GM13976 (cell line): ENCODE data around the gene RHOF.

Experiments used
- DNase-seq: peaks from one replicate; pipeline ENCODE4 v3.0.0; 2012; ENCODE audit warnings: low spot score
- CTCF ChIP-seq: IDR thresholded peaks from 2 replicates; pipeline ENCODE4 v1.5.1; 2012; ENCODE audit warnings: borderline replicate concordance, mild to moderate bottlenecking; ENCODE audit not compliant: insufficient read depth; ENCODE audit errors: extremely low read depth, missing control alignments, control extremely low read depth
- in situ Hi-C: fragments of 300-500 bp; cut with MboI; formaldehyde crosslinking; loops from one replicate; pipeline ENCODE4 v1.12.0; 2022; ENCODE audit warnings: low sequenced_read_pairs, mixed read lengths, inconsistent platforms; ENCODE audit not compliant: unreplicated experiment

Gene RHOF

GRCh38 chr12:121793440-121793837 is at the start of gene RHOF:
Gene RHOF (minus strand): TSS chr12:121793688. CDS start chr12:121793633, 55 bp downstream.
- TF ChIP-seq CTCF = no peak
- in situ Hi-C loops = no loop called here
- DNase-seq = peak; percentile 80

- DNase-seq = no peak
- in situ Hi-C loops = no loop called here
- no peak for TF ChIP-seq CTCF
Observed at GRCh38 chr12:121839993-121840761, 46.7 kb upstream of the RHOF start.

- DNase-seq = peak; percentile 100
- in situ Hi-C loops = no loop called here
- no peak for TF ChIP-seq CTCF
Observed at GRCh38 chr12:121839106-121839992, 45.9 kb upstream of the RHOF start.

- in situ Hi-C loops = no loop called here
- no peak for DNase-seq
- no peak for TF ChIP-seq CTCF
Observed at GRCh38 chr12:121838126-121838525, 44.6 kb upstream of the RHOF start.

- TF ChIP-seq CTCF = no peak
- no peak for DNase-seq
- in situ Hi-C loops = no loop called here
Observed at GRCh38 chr12:121837680-121838079, 44.2 kb upstream of the RHOF start.

- in situ Hi-C loops = no loop called here
- no peak for DNase-seq
- no peak for TF ChIP-seq CTCF
Observed at GRCh38 chr12:121831571-121832245, 38.2 kb upstream of the RHOF start.
